NB4 (cell line): Measurements from ENCODE around the gene ERGIC3.
A peak's percentile ranks its signal among the peaks of the same experiment; 100 is the strongest.

Experiments
- MYC ChIP-seq: IDR thresholded peaks from 2 replicates; pipeline ENCODE4 v1.6.1; 2011; ENCODE audit warnings: low read depth, low read length
- POLR2A ChIP-seq: IDR thresholded peaks from 2 replicates; pipeline ENCODE4 v1.6.1; 2011; ENCODE audit warnings: mild to moderate bottlenecking; ENCODE audit not compliant: insufficient read length; ENCODE audit errors: extremely low read depth
- TF ChIP-seq, protein P1 (sequence below): IDR thresholded peaks from one replicate; pipeline ENCODE4 v1.5.1; 2012; ENCODE audit warnings: low read depth, low read length
- TF ChIP-seq, protein P2 (sequence below): IDR thresholded peaks from 2 replicates; pipeline ENCODE4 v1.6.1; 2011; ENCODE audit warnings: low read depth, low read length

DNA sequence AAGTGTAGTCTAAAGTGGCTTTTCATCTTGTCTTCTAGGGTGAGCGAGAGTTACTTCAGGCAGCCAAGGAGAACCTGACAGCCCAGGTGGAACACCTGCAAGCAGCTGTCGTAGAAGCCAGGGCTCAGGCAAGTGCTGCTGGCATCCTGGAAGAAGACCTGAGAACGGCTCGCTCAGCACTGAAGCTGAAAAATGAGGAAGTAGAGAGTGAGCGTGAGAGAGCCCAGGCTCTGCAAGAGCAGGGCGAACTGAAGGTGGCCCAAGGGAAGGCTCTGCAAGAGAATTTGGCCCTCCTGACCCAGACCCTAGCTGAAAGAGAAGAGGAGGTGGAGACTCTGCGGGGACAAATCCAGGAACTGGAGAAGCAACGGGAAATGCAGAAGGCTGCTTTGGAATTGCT is 39.5 kb upstream of the ERGIC3 start:
- TF ChIP-seq, protein P1, sequence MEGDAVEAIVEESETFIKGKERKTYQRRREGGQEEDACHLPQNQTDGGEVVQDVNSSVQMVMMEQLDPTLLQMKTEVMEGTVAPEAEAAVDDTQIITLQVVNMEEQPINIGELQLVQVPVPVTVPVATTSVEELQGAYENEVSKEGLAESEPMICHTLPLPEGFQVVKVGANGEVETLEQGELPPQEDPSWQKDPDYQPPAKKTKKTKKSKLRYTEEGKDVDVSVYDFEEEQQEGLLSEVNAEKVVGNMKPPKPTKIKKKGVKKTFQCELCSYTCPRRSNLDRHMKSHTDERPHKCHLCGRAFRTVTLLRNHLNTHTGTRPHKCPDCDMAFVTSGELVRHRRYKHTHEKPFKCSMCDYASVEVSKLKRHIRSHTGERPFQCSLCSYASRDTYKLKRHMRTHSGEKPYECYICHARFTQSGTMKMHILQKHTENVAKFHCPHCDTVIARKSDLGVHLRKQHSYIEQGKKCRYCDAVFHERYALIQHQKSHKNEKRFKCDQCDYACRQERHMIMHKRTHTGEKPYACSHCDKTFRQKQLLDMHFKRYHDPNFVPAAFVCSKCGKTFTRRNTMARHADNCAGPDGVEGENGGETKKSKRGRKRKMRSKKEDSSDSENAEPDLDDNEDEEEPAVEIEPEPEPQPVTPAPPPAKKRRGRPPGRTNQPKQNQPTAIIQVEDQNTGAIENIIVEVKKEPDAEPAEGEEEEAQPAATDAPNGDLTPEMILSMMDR: no peak
- no peak for TF ChIP-seq POLR2A
- no peak for TF ChIP-seq MYC
- TF ChIP-seq, protein P2, sequence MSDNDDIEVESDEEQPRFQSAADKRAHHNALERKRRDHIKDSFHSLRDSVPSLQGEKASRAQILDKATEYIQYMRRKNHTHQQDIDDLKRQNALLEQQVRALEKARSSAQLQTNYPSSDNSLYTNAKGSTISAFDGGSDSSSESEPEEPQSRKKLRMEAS: 0 out of 2 replicates have a peak, but pooled peaks have one; percentile 4
